Chondrocyte (in vitro differentiated cells): Measurements from ENCODE around the gene POFUT2. TPM values are rescaled to one million over a fixed set of nuclear protein-coding genes. Genes with fewer than 3 reads are reported as not detected.

Source experiments
- DNase-seq: peaks from one replicate; pipeline ENCODE4 v3.0.0; 2021; ENCODE audit warnings: mixed read lengths, low spot score
- H3K27ac Mint-ChIP-seq: one replicate; pipeline ENCODE4 v1.8.0; 2021; ENCODE audit warnings: mild to moderate bottlenecking, moderate library complexity, mixed read lengths; ENCODE audit not compliant: unreplicated experiment
- H3K27me3 Mint-ChIP-seq: 2 replicates; pipeline ENCODE4 v1.8.0; 2021; ENCODE audit warnings: low read depth, mixed read lengths
- H3K36me3 Mint-ChIP-seq: 2 replicates; pipeline ENCODE4 v1.8.0; 2021; ENCODE audit warnings: low read depth, mixed read lengths
- H3K4me1 Mint-ChIP-seq: 2 replicates; pipeline ENCODE4 v1.8.0; 2021; ENCODE audit warnings: low read depth, mild to moderate bottlenecking, mixed read lengths
- H3K4me3 Mint-ChIP-seq: one replicate; pipeline ENCODE4 v1.8.0; 2021; ENCODE audit warnings: mild to moderate bottlenecking, moderate library complexity, mixed read lengths; ENCODE audit not compliant: unreplicated experiment
- H3K9me3 Mint-ChIP-seq: 2 replicates; pipeline ENCODE4 v1.8.0; 2021; ENCODE audit warnings: low read depth, mixed read lengths
- total RNA-seq: library from RNA; stranded (reverse); gene quantifications from 3 replicates; pipeline ENCODE4 v1.2.1, GENCODE V29; 2021
- TF ChIP-seq, protein P1 (sequence below): fragments of 200-600 bp; sonication (generic); IDR thresholded peaks from 2 replicates; pipeline ENCODE4 v1.5.0; 2021; ENCODE audit warnings: antibody characterized with exemption, mild to moderate bottlenecking, moderate library complexity

POFUT2 gene
- total RNA-seq, 1 donor from 2014 or later: 73.6 TPM

DNA sequence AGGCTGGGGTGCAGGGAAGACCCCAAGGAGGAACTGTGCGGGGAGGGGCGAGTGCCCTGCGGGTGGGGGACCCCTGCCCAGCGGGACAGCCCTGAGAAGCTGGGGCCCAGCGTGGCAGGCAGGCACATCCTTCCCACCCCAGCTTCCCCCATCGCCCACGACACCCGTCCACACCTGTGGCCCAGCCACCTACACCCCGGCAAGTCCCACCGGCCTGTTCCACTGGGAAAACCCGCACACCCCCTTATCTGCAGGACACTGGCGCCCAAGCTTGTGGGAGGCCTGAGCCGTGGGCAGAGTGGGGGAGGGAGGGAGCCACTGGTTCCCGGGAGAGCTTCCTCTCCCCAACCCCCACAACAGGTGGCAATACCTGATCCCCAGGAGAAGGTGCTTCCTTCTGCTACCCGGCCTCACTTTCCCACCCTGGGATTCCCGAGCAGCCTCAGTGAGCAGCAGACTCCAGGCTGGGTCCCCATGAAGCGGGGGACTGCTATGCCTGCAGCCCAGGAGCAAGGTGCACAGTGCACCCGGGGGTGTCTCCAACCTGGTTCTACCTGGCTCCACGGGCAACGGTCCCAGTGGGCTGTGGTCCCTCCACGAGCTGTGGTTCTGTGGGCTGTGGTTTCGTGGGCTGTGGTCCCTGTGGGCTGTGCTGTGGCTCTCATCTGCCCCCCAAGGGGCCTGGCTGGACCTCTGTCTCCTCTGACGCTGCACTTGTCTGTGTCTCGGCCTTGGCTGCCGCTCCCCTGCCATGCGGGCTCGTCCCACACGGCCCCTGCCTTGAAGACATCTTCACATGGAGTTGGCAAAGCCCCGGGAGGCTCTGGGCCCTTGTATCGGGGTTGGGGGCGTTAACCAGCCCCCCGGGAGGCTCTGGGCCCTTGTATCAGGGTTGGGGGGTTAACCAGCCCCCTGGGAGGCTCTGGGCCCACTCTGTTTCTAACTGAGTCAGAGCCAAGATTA is 37.8 kb upstream of the POFUT2 start:
- Mint-ChIP-seq H3K27me3 (no peaks in the 10 kb centered on the region), H3K9me3 (no peaks in the 10 kb centered on the region), H3K27ac (no peak overlapping the region)

DNA sequence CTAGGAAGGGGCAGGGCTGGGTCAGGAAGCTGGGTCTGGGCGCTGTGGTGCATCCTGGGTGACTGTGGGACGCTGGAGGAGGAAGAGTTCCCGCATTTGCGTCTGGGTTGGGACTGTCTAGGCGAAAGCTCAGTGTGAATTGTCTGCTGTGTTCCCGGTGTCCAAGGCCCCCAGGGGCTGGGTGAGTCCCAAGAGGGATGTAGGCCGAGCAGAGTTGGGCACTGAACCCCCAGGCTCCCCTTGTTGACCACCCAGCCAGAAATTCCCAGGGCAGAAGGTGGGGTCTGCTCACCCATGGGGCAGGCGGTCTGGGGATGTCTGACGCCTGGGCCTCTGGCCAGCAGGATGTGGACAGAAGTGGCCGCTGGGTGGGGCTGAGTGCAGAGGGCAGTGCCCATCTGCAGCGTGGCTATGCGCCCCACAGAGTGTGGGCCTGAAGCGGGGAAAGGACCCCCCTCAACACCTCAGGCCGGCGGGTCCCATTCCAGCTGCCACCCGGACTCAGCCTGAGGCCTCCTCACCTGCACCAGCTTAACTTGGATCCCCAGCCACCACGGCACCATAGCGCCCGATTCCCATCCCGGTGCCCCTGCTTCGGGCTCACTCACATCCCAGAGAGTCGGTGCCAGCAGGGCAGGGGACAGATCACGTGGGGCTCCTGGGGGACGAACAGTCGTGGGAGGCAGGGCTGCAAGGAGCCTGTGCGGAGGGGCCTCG is 37.0 kb upstream of the POFUT2 start:
- H3K27me3 Mint-ChIP-seq: no peaks in the 10 kb centered on the region
- H3K4me1 Mint-ChIP-seq: peaks cover 63% of the 10 kb centered on the region
- peak overlapping the region; percentile 82 for H3K27ac Mint-ChIP-seq
- no peaks in the 10 kb centered on the region for H3K9me3 Mint-ChIP-seq
- peak; percentile 59 for DNase-seq
- TF ChIP-seq, protein P1, sequence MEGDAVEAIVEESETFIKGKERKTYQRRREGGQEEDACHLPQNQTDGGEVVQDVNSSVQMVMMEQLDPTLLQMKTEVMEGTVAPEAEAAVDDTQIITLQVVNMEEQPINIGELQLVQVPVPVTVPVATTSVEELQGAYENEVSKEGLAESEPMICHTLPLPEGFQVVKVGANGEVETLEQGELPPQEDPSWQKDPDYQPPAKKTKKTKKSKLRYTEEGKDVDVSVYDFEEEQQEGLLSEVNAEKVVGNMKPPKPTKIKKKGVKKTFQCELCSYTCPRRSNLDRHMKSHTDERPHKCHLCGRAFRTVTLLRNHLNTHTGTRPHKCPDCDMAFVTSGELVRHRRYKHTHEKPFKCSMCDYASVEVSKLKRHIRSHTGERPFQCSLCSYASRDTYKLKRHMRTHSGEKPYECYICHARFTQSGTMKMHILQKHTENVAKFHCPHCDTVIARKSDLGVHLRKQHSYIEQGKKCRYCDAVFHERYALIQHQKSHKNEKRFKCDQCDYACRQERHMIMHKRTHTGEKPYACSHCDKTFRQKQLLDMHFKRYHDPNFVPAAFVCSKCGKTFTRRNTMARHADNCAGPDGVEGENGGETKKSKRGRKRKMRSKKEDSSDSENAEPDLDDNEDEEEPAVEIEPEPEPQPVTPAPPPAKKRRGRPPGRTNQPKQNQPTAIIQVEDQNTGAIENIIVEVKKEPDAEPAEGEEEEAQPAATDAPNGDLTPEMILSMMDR: peak; percentile 49
- no peaks in the 10 kb centered on the region for H3K36me3 Mint-ChIP-seq
- no peak overlapping the region for H3K4me3 Mint-ChIP-seq

More for the DNA sequence above, 37.8 kb upstream of the POFUT2 start:
- Mint-ChIP-seq H3K4me3 (no peak overlapping the region), H3K36me3 (no peaks in the 10 kb centered on the region), H3K4me1 (peaks cover 63% of the 10 kb centered on the region)
- TF ChIP-seq, protein P1: no peak
- peak; percentile 89 for DNase-seq

DNA sequence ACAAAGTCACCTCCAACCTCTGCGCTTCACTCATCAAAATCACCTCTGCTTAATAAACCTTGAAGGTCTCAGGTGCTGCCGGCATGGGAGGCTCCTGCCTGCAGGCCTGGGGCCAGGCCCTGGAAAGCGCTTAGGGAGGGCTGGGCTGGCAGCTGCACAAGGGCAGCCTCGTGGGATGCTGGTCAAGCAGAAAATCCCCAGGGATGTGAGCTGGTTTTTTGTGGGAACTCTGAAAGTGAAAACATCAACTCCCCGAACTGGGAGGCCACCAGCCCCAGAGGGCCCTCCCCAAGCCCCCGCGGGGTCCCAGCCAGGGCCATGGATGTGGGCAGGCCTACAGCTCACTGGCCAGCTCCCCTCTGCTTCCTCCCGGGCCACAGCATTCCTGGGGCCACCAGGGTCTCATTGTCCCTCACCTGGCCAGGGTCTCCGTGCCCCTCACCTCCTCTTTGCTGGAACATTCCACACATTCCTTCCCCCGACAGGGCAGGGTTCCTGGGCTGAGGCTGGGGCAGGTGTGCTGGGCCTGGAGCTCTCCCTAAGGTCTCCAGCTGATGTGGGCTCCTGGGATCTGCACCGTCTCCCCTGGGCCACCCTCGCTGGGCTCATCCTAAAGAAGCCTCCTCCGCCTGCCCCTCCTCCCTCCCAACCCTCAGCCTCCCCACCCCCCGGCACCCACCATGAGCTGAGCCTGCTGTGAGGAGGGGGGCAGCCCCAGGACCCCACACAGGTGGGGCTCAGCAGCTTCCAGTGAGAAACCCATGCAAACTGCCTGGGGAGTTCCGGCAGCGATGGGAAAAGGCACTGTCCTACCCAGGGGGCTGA is 36.0 kb upstream of the POFUT2 start:
- TF ChIP-seq, protein P1: no peak
- H3K4me1 Mint-ChIP-seq: peaks cover 63% of the 10 kb centered on the region
- no peaks in the 10 kb centered on the region for H3K36me3 Mint-ChIP-seq
- H3K9me3 Mint-ChIP-seq: no peaks in the 10 kb centered on the region
- H3K4me3 Mint-ChIP-seq: no peak overlapping the region
- peak; percentile 72 for DNase-seq
- no peaks in the 10 kb centered on the region for H3K27me3 Mint-ChIP-seq
- peak overlapping the region; percentile 82 for H3K27ac Mint-ChIP-seq

DNA sequence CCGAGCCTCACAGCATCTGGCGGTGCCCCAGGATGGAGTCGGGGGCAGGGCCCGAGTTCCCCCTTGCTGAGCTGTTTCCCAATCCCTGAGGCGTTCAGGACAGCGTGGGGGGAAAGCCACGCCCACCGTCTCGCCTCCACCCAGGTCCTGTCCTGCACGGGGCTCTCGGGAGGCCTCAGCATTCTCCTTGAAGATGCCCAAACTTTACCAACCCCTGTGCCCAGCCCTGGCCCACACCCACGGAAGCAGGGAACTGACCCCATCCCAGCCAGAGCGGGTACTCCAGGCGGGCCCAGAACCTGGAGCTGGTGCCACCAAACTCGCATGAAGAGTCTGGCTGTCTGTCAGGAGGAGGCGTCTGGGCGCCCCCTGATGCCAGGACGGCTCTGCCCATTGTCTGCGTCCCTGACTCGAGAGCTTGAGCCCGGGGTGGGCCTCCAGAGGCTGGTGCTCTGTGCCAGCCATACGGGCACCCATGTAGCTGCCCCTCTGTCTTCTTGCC is 35.3 kb upstream of the POFUT2 start:
- no peaks in the 10 kb centered on the region for H3K36me3 Mint-ChIP-seq
- no peaks in the 10 kb centered on the region for H3K9me3 Mint-ChIP-seq
- H3K4me1 Mint-ChIP-seq: peaks cover 65% of the 10 kb centered on the region
- TF ChIP-seq, protein P1: peak; percentile 16
- peak overlapping the region; percentile 59 for H3K27ac Mint-ChIP-seq
- peak; percentile 74 for DNase-seq
- no peaks in the 10 kb centered on the region for H3K27me3 Mint-ChIP-seq
- H3K4me3 Mint-ChIP-seq: no peak overlapping the region
